Right atrium auricular region (tissue), 2 donors: ENCODE measurements around the gene OTOS. TPM values are rescaled to one million over a fixed set of nuclear protein-coding genes. Genes with fewer than 3 reads are reported as not detected.

Experiments used
- DNase-seq: peaks from one replicate; pipeline ENCODE4 v3.0.0-alpha.2; 2019; ENCODE audit warnings: low spot score
- H3K27ac ChIP-seq, 2 donors: fragments of 200-600 bp; sonication (generic); 1 replicate in 1 of 2; 2 replicates in 1 of 2; pipeline ENCODE4 v1.5.1; 2016 to 2019
- H3K27me3 ChIP-seq, 2 donors: fragments of 200-600 bp; sonication (generic); one replicate each; pipeline versions ENCODE4 v1.5.1 to v1.6.0; 2017 to 2019
- H3K36me3 ChIP-seq: fragments of 200-600 bp; sonication (generic); one replicate; pipeline ENCODE4 v1.5.1; 2016
- H3K4me1 ChIP-seq, 2 donors: fragments of 200-600 bp; sonication (generic); one replicate each; pipeline versions ENCODE4 v1.5.1 to v1.6.0; 2017 to 2019
- H3K4me3 ChIP-seq, 2 donors: fragments of 200-600 bp; sonication (generic); 1 replicate in 1 of 2; 2 replicates in 1 of 2; pipeline ENCODE4 v1.5.1; 2017 to 2019; ENCODE audit warnings: mild to moderate bottlenecking in 1 of 2, moderate library complexity in 1 of 2
- H3K9me3 ChIP-seq, 2 donors: fragments of 200-600 bp; sonication (generic); one replicate each; pipeline ENCODE4 v1.5.1; 2019
- total RNA-seq, 2 donors: library from RNA; depleted of rRNA; stranded (reverse); fragments of >200 nt; gene quantifications; one replicate each; pipeline ENCODE4 v1.1.0, GENCODE V29; 2016
- TF ChIP-seq, protein P1 (sequence below), 2 donors: fragments of 200-600 bp; sonication (generic); IDR thresholded peaks; one replicate each; pipeline ENCODE4 v1.5.1; 2019; ENCODE audit warnings: antibody characterized with exemption in 2 of 2

Gene OTOS
- total RNA-seq, 2 donors from 2014 or later = not detected

DNA sequence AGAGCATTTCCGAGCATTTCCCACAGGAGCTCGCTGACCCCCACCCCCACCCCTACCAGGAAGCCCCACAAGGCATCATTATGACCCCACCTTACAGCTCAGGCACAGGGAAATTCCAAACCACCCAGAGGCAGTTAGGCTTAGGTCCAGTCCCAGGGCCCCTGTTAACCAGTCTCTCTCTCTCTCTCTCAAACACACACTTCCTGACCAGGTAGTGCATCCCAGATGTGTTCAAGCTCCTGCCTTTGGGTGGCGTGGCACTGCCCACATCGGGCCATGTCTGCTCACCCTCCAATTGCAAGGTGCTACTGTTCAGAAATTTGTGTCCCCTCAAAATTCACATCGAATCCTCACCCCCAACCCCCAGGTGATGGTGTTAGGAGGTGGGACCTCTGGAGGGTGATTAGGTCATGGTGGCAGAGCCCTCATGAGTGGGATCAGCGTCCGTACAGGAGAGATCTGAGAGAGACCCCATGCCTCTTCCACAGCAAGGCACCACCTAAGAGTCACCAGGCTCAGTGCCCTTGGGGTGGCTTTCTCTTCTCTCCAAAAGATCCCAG, 13.2 kb downstream of the OTOS start:
- TF ChIP-seq, protein P1, sequence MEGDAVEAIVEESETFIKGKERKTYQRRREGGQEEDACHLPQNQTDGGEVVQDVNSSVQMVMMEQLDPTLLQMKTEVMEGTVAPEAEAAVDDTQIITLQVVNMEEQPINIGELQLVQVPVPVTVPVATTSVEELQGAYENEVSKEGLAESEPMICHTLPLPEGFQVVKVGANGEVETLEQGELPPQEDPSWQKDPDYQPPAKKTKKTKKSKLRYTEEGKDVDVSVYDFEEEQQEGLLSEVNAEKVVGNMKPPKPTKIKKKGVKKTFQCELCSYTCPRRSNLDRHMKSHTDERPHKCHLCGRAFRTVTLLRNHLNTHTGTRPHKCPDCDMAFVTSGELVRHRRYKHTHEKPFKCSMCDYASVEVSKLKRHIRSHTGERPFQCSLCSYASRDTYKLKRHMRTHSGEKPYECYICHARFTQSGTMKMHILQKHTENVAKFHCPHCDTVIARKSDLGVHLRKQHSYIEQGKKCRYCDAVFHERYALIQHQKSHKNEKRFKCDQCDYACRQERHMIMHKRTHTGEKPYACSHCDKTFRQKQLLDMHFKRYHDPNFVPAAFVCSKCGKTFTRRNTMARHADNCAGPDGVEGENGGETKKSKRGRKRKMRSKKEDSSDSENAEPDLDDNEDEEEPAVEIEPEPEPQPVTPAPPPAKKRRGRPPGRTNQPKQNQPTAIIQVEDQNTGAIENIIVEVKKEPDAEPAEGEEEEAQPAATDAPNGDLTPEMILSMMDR (IDR thresholded peaks at IDR 0.05) = no peak
- no peak for DNase-seq
- Histone ChIP-seq H3K4me1 (no peaks in the 10 kb centered on the region), H3K36me3 (peaks cover 40% of the 10 kb centered on the region), H3K4me3 (no peak overlapping the region), H3K27me3 (no peaks in the 10 kb centered on the region), H3K27ac (no peak overlapping the region), H3K9me3 (no peaks in the 10 kb centered on the region)

DNA sequence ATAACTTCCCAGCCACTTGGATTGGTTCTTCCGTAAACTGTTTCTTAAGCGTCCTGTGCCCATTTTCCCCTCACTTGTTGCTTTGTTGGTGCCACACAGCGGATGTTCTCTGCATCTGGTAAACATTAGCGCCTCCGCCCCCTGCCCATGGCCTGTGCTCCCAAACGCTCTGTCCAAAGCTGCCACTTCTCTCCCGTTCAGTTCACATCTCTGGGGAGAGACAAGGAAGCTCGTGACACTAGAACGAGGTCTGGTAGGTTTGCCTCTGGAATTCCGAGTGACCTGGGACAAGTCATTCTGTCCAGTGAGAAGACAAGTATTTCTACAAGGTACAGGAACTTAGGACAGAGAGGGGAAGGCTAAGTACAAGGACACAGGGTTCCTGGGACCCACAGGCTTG, 13.7 kb downstream of the OTOS start:
- DNase-seq = no peak
- Histone ChIP-seq H3K36me3 (peaks cover 35% of the 10 kb centered on the region), H3K4me3 (no peak overlapping the region), H3K9me3 (no peaks in the 10 kb centered on the region), H3K4me1 (no peaks in the 10 kb centered on the region), H3K27me3 (no peaks in the 10 kb centered on the region), H3K27ac (no peak overlapping the region)
- TF ChIP-seq, protein P1 (IDR thresholded peaks at IDR 0.05) = no peak

DNA sequence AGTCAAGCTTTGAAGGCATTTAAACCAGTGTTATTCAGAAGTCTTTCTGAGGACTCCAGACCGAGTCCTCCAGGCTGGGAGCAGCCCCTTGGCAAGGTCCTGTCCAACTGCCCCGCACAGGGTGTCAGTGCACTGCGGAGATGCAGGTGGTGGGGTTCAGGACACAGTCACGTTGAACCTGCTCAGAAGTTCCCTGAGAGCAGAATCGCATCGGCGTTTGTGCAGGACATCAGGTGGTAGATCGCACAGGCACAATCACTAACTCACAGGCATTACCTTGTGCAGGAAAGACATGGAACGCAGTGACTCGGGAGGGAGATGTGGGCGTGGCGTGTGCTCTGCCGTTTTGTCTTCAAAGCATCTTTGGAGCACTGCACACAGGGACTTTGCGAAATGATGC, 14.7 kb downstream of the OTOS start:
- TF ChIP-seq, protein P1 (IDR thresholded peaks at IDR 0.05) = no peak

DNA sequence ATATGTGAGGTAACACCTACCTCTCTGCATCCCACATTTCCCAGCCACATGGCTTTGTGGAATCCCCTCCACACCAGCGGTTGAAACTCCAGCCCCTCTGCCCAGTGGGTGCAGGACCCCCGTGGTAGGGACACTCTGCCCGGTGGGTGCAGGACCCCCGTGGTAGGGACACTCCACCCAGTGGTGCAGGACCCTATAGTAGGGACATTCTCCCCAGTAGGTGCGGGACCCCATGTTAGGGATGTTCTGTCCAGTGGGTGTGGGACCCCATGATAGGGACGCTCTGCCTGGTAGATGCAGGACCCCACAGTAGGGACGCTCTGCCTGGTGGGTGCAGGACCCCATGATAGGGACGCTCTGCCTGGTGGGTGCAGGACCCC, 15.8 kb downstream of the OTOS start:
- no peak overlapping the region for H3K27ac ChIP-seq
- no peak for DNase-seq
- no peak overlapping the region for H3K4me3 ChIP-seq
- no peaks in the 10 kb centered on the region for H3K4me1 ChIP-seq
- peaks cover 16% of the 10 kb centered on the region for H3K36me3 ChIP-seq
- no peaks in the 10 kb centered on the region for H3K27me3 ChIP-seq
- TF ChIP-seq, protein P1 (IDR thresholded peaks at IDR 0.05) = no peak
- H3K9me3 ChIP-seq = no peaks in the 10 kb centered on the region

More for the DNA sequence above, 14.7 kb downstream of the OTOS start:
- Histone ChIP-seq H3K9me3 (no peaks in the 10 kb centered on the region), H3K4me1 (no peaks in the 10 kb centered on the region), H3K27ac (no peak overlapping the region), H3K36me3 (peaks cover 27% of the 10 kb centered on the region), H3K4me3 (no peak overlapping the region), H3K27me3 (no peaks in the 10 kb centered on the region)
- no peak for DNase-seq

DNA sequence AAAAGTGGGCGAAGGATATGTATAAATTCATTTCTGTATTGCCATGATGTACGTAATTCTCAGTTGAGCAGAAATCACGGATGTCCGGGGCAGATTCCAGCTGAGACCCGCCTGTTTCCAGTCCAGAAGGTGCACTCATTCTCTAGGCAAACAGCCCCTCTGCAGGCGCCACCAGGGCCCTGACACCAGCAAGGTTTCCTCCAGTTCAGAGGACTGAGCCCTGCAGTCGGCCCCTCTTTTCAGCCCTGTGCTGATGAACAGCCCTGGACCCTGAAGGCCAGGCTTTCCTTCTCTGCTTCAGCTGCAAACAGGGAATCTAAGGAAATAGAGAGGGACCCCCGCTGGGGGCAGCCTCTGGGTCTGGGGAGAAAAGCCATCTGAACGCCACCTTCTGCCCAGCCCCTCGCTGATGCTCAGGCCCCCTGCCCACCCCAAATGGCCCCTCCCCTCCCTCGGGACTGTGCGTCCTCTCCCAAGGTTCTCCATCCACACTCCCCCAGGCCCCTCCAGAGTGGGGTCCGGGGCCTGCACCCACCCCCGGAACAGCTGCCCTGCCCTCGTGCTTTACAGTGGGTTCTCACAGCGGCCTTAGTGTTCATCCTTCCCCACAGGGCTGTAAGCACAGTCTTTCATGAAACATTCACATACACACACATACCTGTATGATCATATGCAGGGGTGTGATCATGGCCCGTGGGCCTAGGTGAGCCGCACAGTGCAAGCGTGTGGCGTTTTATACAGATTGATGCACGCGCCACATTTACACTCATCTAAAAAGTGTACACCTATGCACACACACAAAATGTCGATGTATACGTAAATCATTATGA, 16.4 kb downstream of the OTOS start:
- H3K27me3 ChIP-seq = no peaks in the 10 kb centered on the region
- peak; percentile 52 for DNase-seq
- no peaks in the 10 kb centered on the region for H3K4me1 ChIP-seq
- no peaks in the 10 kb centered on the region for H3K9me3 ChIP-seq
- peaks cover 11% of the 10 kb centered on the region for H3K36me3 ChIP-seq
- no peak overlapping the region for H3K4me3 ChIP-seq
- H3K27ac ChIP-seq = no peak overlapping the region
- TF ChIP-seq, protein P1 (IDR thresholded peaks at IDR 0.05) = no peak
